ENCODE measurements around the gene EFTUD2. TPM values are rescaled to one million over a fixed set of nuclear protein-coding genes. Genes with fewer than 3 reads are reported as not detected.
A peak's percentile ranks its signal among the peaks of the same experiment; 100 is the strongest.

EFTUD2 gene
- total RNA-seq, 6 donors from 2014 or later = 66.6 to 146 (median 75.6) TPM

DNA sequence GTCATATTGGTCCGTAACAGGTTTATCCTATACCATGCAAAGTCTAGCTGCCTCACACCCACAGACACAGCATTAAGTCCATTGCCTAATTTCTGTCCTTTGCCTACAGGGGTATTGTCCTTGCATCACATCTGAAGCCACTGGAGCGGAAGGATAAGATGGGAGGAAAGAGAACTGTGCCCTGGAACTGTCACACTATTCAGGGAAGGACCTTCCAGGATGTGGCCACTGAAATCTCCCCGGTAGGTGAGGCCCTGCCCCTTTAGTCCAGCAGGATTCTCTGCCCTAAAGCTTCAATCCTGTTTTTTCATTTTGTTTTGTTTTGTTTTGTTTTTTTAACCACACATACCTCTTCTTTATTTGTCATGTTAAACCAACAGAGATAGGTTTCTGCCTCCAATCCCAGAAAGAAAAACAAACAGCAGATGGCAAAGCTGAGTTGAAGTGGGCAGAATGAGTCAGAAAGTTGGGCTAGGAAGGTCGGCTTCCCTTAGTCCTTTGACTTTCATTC is 2.2 kb upstream of the EFTUD2 start:
- WGBS, 2 donors = 70 to 73% methylated on average over 4 of the region's 4 CpGs
- Histone ChIP-seq H3K4me1 (peaks cover 25 to 36% (median 28%) of the 10 kb centered on the region in 4 donors), H3K27me3 (no peaks in the 10 kb centered on the region), H3K9me3 (no peaks in the 10 kb centered on the region), H3K4me3 (no peak overlapping the region), H3K36me3 (no peaks in the 10 kb centered on the region), H3K27ac (no peak overlapping the region)
- no peak for TF ChIP-seq EP300 (IDR thresholded peaks at IDR 0.05)
- TF ChIP-seq, protein P1, sequence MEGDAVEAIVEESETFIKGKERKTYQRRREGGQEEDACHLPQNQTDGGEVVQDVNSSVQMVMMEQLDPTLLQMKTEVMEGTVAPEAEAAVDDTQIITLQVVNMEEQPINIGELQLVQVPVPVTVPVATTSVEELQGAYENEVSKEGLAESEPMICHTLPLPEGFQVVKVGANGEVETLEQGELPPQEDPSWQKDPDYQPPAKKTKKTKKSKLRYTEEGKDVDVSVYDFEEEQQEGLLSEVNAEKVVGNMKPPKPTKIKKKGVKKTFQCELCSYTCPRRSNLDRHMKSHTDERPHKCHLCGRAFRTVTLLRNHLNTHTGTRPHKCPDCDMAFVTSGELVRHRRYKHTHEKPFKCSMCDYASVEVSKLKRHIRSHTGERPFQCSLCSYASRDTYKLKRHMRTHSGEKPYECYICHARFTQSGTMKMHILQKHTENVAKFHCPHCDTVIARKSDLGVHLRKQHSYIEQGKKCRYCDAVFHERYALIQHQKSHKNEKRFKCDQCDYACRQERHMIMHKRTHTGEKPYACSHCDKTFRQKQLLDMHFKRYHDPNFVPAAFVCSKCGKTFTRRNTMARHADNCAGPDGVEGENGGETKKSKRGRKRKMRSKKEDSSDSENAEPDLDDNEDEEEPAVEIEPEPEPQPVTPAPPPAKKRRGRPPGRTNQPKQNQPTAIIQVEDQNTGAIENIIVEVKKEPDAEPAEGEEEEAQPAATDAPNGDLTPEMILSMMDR (IDR thresholded peaks at IDR 0.05) = no peak
- TF ChIP-seq POLR2AphosphoS5 (IDR thresholded peaks at IDR 0.05) = no peak
- TF ChIP-seq POLR2A (IDR thresholded peaks at IDR 0.05) = no peak
- ATAC-seq (ENCODE audit: low FRiP score in 2 of 2) (no peak), DNase-seq (no peak)

DNA sequence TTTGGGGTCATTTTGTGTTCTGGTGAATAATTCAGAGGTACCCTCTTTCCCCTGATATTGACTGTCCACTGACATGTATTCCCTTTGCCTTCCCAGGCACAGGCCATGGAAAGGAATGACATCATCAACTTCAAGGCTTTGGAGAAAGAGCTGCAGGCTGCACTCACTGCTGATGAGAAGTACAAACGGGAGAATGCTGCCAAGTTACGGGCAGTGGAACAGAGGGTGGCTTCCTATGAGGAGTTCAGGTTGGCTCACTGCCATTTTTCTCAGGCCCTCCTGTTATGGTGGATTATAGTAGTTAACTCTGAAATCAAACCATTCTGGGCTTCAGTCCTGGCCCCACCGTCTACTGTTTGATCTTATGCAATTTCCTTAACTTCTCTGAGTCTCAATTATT is 1.6 kb upstream of the EFTUD2 start:
- WGBS, 2 donors = 10 to 20% methylated on average over 3 of the region's 3 CpGs
- Histone ChIP-seq H3K27ac (no peak overlapping the region), H3K9me3 (no peaks in the 10 kb centered on the region), H3K4me1 (peaks cover 25 to 36% (median 26%) of the 10 kb centered on the region in 4 donors), H3K36me3 (no peaks in the 10 kb centered on the region), H3K4me3 (no peak overlapping the region), H3K27me3 (no peaks in the 10 kb centered on the region)
- DNase-seq (no peak), ATAC-seq (ENCODE audit: low FRiP score in 2 of 2) (no peak)
- TF ChIP-seq POLR2A (IDR thresholded peaks at IDR 0.05) (no peak), POLR2AphosphoS5 (IDR thresholded peaks at IDR 0.05) (peak in 1 of 2 donors; percentile 17), EP300 (IDR thresholded peaks at IDR 0.05) (no peak)
- TF ChIP-seq, protein P1 (IDR thresholded peaks at IDR 0.05) = no peak

DNA sequence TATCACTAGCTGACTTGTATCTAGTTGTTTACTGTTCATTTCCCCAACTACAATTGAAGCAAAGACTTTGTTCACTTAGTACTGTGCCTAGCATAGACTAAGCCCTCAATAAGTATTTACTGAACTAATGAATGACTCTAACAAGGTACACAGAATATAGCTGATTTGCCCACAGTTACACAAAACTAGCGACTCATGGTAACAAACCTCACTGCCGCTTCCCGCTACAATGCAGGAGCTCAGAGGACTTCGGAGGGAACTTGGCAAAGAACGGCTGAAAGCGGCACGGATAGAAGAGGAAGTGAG is 524 bp downstream of the EFTUD2 start:
- peak overlapping the region; percentile 95 to 100 (median 97) for H3K27ac ChIP-seq
- peaks cover 0 to 9% (median 6%) of the 10 kb centered on the region in 4 donors for H3K36me3 ChIP-seq
- H3K9me3 ChIP-seq = no peaks in the 10 kb centered on the region
- H3K27me3 ChIP-seq = no peaks in the 10 kb centered on the region
- DNase-seq (peak in 1 of 2 donors; percentile 51), ATAC-seq (ENCODE audit: low FRiP score in 2 of 2) (peak in 1 of 2 donors; percentile 71)
- peak overlapping the region; percentile 69 to 88 (median 82) for H3K4me3 ChIP-seq
- peaks cover 21 to 36% (median 25%) of the 10 kb centered on the region in 4 donors for H3K4me1 ChIP-seq
- 0% methylated on average over 7 of the region's 7 CpGs for WGBS, 2 donors
- TF ChIP-seq, protein P1 (IDR thresholded peaks at IDR 0.05) = no peak
- TF ChIP-seq EP300 (IDR thresholded peaks at IDR 0.05) (no peak), POLR2A (IDR thresholded peaks at IDR 0.05) (no peak), POLR2AphosphoS5 (IDR thresholded peaks at IDR 0.05) (no peak)

DNA sequence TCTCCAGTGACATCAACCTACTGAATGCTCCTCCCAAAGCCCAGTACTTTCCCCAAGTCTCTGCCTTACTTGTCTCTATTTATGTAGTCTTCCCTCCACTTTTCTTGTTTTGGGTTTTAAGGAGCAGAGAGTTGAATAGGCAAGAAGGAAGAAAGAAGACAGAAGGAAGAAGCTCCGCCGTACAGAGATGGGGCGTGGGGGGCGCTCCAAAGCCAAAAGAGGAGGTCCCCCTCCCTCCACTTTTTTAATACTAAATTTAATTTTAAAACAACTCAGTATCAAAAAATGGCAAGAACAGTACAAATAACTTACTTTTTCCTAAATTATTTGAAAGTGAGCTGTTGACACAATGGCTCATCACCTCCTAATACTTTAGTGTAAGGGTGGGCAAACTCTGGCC is 4.6 kb downstream of the EFTUD2 start:
- Histone ChIP-seq H3K4me1 (peaks cover 10 to 26% (median 14%) of the 10 kb centered on the region in 4 donors), H3K4me3 (no peak overlapping the region), H3K27me3 (no peaks in the 10 kb centered on the region), H3K27ac (no peak overlapping the region), H3K9me3 (no peaks in the 10 kb centered on the region), H3K36me3 (peaks cover 13 to 42% (median 27%) of the 10 kb centered on the region in 4 donors)
- TF ChIP-seq POLR2A (IDR thresholded peaks at IDR 0.05) (no peak), EP300 (IDR thresholded peaks at IDR 0.05) (no peak), POLR2AphosphoS5 (IDR thresholded peaks at IDR 0.05) (no peak)
- TF ChIP-seq, protein P1 (IDR thresholded peaks at IDR 0.05) = no peak
- WGBS, 2 donors = 92 to 97% methylated on average over 4 of the region's 4 CpGs
- no peak for DNase-seq
- no peak for ATAC-seq (ENCODE audit: low FRiP score in 2 of 2)

DNA sequence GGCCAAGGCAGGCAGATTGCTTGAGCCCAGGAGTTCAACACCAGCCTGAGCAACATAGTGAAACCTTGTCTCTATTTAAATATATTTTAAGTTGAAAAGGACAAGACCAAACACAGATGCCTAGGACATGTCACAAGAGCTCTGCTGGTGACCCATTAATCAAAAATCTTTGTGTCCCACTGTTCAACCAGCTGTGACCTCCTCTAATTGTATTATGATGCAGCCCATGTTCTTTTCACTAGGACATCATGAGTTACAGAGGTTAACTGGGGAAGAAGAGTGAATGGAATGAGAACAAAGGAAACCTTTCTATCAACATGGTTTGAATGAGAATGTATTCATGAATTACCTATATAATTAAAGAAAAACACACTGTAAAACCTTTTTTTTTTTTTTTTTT is 7.0 kb downstream of the EFTUD2 start:
- H3K27ac ChIP-seq = no peak overlapping the region
- ATAC-seq (ENCODE audit: low FRiP score in 2 of 2) = no peak
- no peaks in the 10 kb centered on the region for H3K27me3 ChIP-seq
- peaks cover under 1 to 29% (median 10%) of the 10 kb centered on the region in 4 donors for H3K4me1 ChIP-seq
- DNase-seq = no peak
- H3K9me3 ChIP-seq = no peaks in the 10 kb centered on the region
- H3K36me3 ChIP-seq = peaks cover 13 to 42% (median 27%) of the 10 kb centered on the region in 4 donors
- no peak overlapping the region for H3K4me3 ChIP-seq
- TF ChIP-seq POLR2AphosphoS5 (IDR thresholded peaks at IDR 0.05) (no peak), EP300 (IDR thresholded peaks at IDR 0.05) (no peak), POLR2A (IDR thresholded peaks at IDR 0.05) (no peak)
- TF ChIP-seq, protein P1 (IDR thresholded peaks at IDR 0.05) = no peak

All from upper lobe of left lung (tissue), 6 donors.